ENCODE data around the gene MRPS27. TPM values are rescaled to one million over a fixed set of nuclear protein-coding genes. Genes with fewer than 3 reads are reported as not detected.

Gene MRPS27
- total RNA-seq, 1 donor from 2014 or later: 56.0 TPM

GRCh38 chr5:72231991-72232703 is 87.9 kb downstream of the MRPS27 start:
- peak overlapping the region; percentile 32 for H3K27ac Mint-ChIP-seq
- DNase-seq (ENCODE audit: low spot score in 2 of 2, unreplicated experiment in 2 of 2): no peak
- TF ChIP-seq CTCF (IDR thresholded peaks at IDR 0.05; ENCODE audit: unreplicated experiment): no peak
- no peaks in the 10 kb centered on the region for H3K27me3 Mint-ChIP-seq (ENCODE audit: low read depth)
- no peaks in the 10 kb centered on the region for H3K9me3 Mint-ChIP-seq
- H3K36me3 Mint-ChIP-seq: peaks cover 14% of the 10 kb centered on the region
- H3K4me3 Mint-ChIP-seq: no peak overlapping the region
- peaks cover 23% of the 10 kb centered on the region for H3K4me1 Mint-ChIP-seq

DNA sequence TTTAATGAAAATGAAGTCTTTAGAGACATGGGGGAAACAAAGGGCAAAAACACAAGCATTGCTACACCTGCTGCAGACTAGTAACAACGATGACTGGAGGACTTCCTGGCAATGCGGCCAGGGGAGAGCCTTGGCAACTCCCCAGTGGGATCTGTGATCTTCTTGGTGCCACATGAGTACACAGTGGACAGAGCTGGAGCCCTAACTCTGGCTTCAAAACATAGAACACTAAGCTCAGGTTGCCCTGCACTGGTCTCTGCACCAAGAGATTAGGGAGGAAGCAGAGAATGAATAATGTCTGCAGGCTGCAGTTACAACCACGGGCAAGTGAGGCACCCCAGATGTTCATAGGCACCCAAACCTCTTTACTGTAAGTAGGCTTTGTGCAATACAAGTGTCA is 91.1 kb downstream of the MRPS27 start:
- TF ChIP-seq CTCF (IDR thresholded peaks at IDR 0.05; ENCODE audit: unreplicated experiment): no peak
- no peak for DNase-seq (ENCODE audit: low spot score in 2 of 2, unreplicated experiment in 2 of 2)
- peaks cover 28% of the 10 kb centered on the region for H3K36me3 Mint-ChIP-seq
- H3K9me3 Mint-ChIP-seq: no peaks in the 10 kb centered on the region
- no peak overlapping the region for H3K27ac Mint-ChIP-seq
- peaks cover 26% of the 10 kb centered on the region for H3K4me1 Mint-ChIP-seq
- H3K4me3 Mint-ChIP-seq: no peak overlapping the region
- H3K27me3 Mint-ChIP-seq (ENCODE audit: low read depth): no peaks in the 10 kb centered on the region

DNA sequence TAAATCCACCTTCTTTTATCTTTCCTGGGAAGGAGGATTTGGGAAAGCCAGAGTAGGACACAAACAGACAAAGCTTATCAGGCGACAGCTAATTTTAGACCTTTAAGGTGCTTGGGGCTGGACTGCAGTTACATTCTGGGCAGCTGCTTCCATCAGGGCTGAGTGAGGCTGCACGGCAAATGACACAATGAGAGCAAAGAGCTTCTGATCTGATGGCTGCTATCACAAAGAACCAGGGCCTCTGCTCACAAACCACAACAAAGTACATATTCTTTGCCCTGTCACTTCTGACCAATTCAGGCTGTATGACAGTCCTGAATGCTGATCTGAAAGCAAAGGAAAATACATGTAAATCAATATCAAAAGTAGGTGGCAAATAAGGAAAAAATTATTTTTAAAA is 93.1 kb downstream of the MRPS27 start:
- Mint-ChIP-seq H3K27ac (no peak overlapping the region), H3K4me3 (no peak overlapping the region), H3K9me3 (no peaks in the 10 kb centered on the region), H3K4me1 (peaks cover 13% of the 10 kb centered on the region), H3K36me3 (peaks cover 33% of the 10 kb centered on the region), H3K27me3 (ENCODE audit: low read depth) (no peaks in the 10 kb centered on the region)
- no peak for DNase-seq (ENCODE audit: low spot score in 2 of 2, unreplicated experiment in 2 of 2)
- TF ChIP-seq CTCF (IDR thresholded peaks at IDR 0.05; ENCODE audit: unreplicated experiment): no peak

DNA sequence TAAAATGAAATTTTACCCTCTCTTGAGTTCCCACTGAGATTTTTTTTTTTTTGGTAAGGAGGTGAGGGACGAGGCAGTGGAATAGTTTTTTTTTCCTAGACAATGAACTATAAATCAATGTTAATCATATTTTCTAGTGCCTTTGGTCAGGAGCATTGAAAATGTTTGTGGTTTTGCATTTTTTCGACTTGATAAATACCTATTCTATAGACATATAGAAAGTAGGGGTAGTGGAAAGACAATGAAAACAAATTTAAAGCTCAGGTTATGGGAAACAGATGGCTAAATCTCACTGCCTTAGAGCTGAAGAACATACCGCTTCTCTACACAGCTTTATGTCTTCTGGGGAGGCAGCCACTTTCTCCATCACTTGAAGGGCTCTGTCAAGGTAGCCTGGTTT is 94.3 kb downstream of the MRPS27 start:
- Mint-ChIP-seq H3K9me3 (no peaks in the 10 kb centered on the region), H3K36me3 (peaks cover 37% of the 10 kb centered on the region), H3K27ac (no peak overlapping the region), H3K4me3 (no peak overlapping the region), H3K4me1 (peaks cover 13% of the 10 kb centered on the region), H3K27me3 (ENCODE audit: low read depth) (no peaks in the 10 kb centered on the region)
- DNase-seq (ENCODE audit: low spot score in 2 of 2, unreplicated experiment in 2 of 2): no peak
- TF ChIP-seq CTCF (IDR thresholded peaks at IDR 0.05; ENCODE audit: unreplicated experiment): no peak

- Mint-ChIP-seq H3K36me3 (peaks cover 34% of the 10 kb centered on the region), H3K27me3 (ENCODE audit: low read depth) (no peaks in the 10 kb centered on the region), H3K4me3 (no peak overlapping the region), H3K4me1 (peaks cover 13% of the 10 kb centered on the region), H3K9me3 (no peaks in the 10 kb centered on the region), H3K27ac (peak overlapping the region; percentile 44)
- no peak for DNase-seq (ENCODE audit: low spot score in 2 of 2, unreplicated experiment in 2 of 2)
- TF ChIP-seq CTCF (IDR thresholded peaks at IDR 0.05; ENCODE audit: unreplicated experiment): no peak
These were observed 95.0 kb downstream of the MRPS27 start for GRCh38 chr5:72224946-72225463.
